ENCODE results near the gene NFAM1. TPM values are rescaled to one million over a fixed set of nuclear protein-coding genes. Genes with fewer than 3 reads are reported as not detected.
A peak's percentile ranks its signal among the peaks of the same experiment; 100 is the strongest.

The NFAM1 gene
- total RNA-seq, 2 donors from 2014 or later, result 0.15 to 0.40 TPM

- Mint-ChIP-seq H3K27ac (no peak overlapping the region), H3K4me1 (no peaks in the 10 kb centered on the region), H3K9me3 (no peaks in the 10 kb centered on the region), H3K36me3 (ENCODE audit: low read depth) (no peaks in the 10 kb centered on the region), H3K4me3 (peak overlapping the region; percentile 84), H3K27me3 (peaks cover 8% of the 10 kb centered on the region)
- peak; percentile 47 for ATAC-seq (replicated peaks)
Measured at GRCh38 chr22:42368379-42369249, 63.6 kb downstream of the NFAM1 start.

- no peaks in the 10 kb centered on the region for H3K9me3 Mint-ChIP-seq
- H3K27ac Mint-ChIP-seq, result no peak overlapping the region
- H3K36me3 Mint-ChIP-seq (ENCODE audit: low read depth), result no peaks in the 10 kb centered on the region
- ATAC-seq (replicated peaks), result no peak
- H3K4me3 Mint-ChIP-seq, result peak overlapping the region; percentile 84
- no peaks in the 10 kb centered on the region for H3K4me1 Mint-ChIP-seq
- H3K27me3 Mint-ChIP-seq, result peaks cover 8% of the 10 kb centered on the region
Measured at GRCh38 chr22:42367980-42368378, 64.2 kb downstream of the NFAM1 start.

- Mint-ChIP-seq H3K36me3 (ENCODE audit: low read depth) (no peaks in the 10 kb centered on the region), H3K27ac (no peak overlapping the region), H3K27me3 (peaks cover 12% of the 10 kb centered on the region), H3K4me3 (peak overlapping the region; percentile 84), H3K9me3 (no peaks in the 10 kb centered on the region), H3K4me1 (no peaks in the 10 kb centered on the region)
- no peak for ATAC-seq (replicated peaks)
Measured at GRCh38 chr22:42366806-42367581, 65.2 kb downstream of the NFAM1 start.

DNA sequence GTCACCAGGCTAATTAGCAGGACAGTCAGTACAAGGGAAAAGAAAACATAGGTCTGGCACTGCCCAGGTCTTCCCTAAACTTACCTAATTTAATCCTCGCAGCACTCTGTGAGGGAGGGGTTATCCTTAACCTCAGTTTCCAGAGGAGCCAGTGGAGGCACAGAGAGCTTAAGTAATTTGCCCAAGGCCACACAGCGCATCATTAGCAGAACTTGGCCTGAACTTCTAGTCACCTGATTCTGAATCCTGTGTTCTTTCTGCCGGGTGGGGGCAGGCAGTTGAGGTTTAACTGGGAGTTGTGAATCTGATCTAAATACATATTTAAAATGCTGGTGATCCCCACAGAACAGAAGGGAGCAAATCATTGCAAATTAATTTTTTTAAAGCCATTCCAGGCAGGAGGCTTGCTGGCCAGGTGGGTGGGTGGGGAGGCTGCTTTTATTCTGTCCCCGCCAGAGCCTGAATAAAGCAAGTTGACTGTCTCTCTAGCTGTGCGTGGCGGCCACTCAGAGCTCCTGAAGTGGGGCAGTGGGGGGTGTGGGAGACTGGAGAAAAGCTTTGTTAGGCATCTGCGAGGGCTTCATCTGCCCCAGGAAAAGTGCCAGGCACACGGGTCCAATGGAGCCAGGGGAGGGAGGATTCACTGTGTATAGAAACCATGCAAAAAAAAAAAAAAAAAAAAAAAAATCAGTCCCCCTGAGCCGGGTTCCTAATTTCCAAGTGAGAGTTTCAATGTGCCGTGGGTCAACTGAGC is 66.1 kb downstream of the NFAM1 start:
- Mint-ChIP-seq H3K36me3 (ENCODE audit: low read depth) (no peaks in the 10 kb centered on the region), H3K9me3 (no peaks in the 10 kb centered on the region), H3K27ac (no peak overlapping the region), H3K4me3 (no peak overlapping the region), H3K27me3 (peaks cover 18% of the 10 kb centered on the region), H3K4me1 (no peaks in the 10 kb centered on the region)
- no peak for ATAC-seq (replicated peaks)

DNA sequence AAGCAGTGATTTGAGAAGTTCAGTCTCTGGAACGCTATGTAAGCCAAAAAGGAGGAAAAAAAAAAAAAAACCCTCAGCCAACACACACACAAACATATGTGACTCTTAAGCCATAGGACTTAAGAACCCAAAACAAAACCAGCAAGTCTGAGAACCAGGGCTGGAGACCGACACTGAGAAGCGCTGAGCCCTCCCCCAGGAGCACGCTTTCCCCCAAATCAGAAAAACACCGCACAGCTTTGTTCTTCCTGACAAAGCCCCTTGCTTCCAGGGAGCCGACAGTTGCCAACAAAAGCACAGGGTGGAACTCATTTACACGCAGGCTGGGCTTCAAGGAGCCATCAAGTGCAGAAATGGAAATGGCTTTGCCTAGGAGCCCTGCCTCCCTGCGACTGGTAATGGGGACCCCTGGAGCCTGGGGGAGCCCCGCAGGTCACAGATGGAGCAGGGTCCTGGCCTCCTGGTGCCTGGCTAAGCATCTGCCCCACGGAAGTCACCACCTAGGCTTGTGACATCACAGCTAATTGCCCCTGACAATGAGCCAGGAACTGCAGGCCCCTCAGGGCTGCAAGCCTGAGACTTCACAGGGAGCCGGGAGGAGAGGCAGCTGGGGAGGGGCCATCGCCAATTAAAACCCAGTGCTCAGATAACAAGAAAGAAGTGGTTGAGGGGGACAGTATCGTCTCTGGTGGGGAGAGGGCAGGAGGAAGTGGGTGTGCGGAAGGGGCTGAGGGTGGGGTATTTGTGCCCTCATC is 66.9 kb downstream of the NFAM1 start:
- ATAC-seq (replicated peaks), result no peak
- Mint-ChIP-seq H3K27me3 (peaks cover 18% of the 10 kb centered on the region), H3K36me3 (ENCODE audit: low read depth) (no peaks in the 10 kb centered on the region), H3K4me1 (no peaks in the 10 kb centered on the region), H3K4me3 (no peak overlapping the region), H3K9me3 (no peaks in the 10 kb centered on the region), H3K27ac (no peak overlapping the region)

DNA sequence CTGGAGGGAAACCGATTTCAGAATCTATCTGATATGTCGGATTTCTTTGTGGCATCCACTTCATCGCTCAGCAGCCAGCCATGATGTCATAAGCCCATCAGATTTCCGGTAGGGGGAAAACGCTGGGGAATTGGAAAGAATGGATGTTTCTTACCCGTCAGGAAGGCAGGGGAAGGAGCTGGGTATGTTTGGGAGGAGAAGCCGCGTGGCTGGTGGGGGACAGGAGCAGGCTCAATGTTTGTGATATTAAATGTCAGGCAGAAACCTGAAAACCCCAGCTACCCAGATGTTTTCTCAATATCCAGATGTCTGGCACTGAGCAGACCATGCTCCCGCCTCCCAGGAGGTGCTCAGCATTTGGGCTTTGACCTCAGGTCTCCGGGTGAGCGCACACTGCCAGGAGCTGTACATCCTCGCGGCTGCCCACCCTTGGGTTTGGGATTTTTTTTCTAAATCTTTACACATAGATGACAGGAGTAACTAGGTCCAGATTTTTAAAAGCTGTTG is 67.5 kb downstream of the NFAM1 start:
- Mint-ChIP-seq H3K27ac (no peak overlapping the region), H3K27me3 (peaks cover 18% of the 10 kb centered on the region), H3K4me3 (no peak overlapping the region), H3K4me1 (no peaks in the 10 kb centered on the region), H3K36me3 (ENCODE audit: low read depth) (no peaks in the 10 kb centered on the region), H3K9me3 (no peaks in the 10 kb centered on the region)
- ATAC-seq (replicated peaks), result no peak

- H3K27ac Mint-ChIP-seq, result no peak overlapping the region
- peaks cover 18% of the 10 kb centered on the region for H3K27me3 Mint-ChIP-seq
- no peaks in the 10 kb centered on the region for H3K4me1 Mint-ChIP-seq
- ATAC-seq (replicated peaks), result no peak
- H3K4me3 Mint-ChIP-seq, result no peak overlapping the region
- no peaks in the 10 kb centered on the region for H3K36me3 Mint-ChIP-seq (ENCODE audit: low read depth)
- no peaks in the 10 kb centered on the region for H3K9me3 Mint-ChIP-seq
Measured at GRCh38 chr22:42363892-42364291, 68.3 kb downstream of the NFAM1 start.

GRCh38 chr22:42361523-42361922 is 70.7 kb downstream of the NFAM1 start:
- H3K4me1 Mint-ChIP-seq, result no peaks in the 10 kb centered on the region
- no peaks in the 10 kb centered on the region for H3K9me3 Mint-ChIP-seq
- ATAC-seq (replicated peaks), result no peak
- no peaks in the 10 kb centered on the region for H3K36me3 Mint-ChIP-seq (ENCODE audit: low read depth)
- H3K27ac Mint-ChIP-seq, result peak overlapping the region; percentile 7
- H3K27me3 Mint-ChIP-seq, result peaks cover 10% of the 10 kb centered on the region
- H3K4me3 Mint-ChIP-seq, result no peak overlapping the region

- H3K27me3 Mint-ChIP-seq, result peaks cover 10% of the 10 kb centered on the region
- no peak for ATAC-seq (replicated peaks)
- no peaks in the 10 kb centered on the region for H3K4me1 Mint-ChIP-seq
- no peak overlapping the region for H3K27ac Mint-ChIP-seq
- H3K36me3 Mint-ChIP-seq (ENCODE audit: low read depth), result no peaks in the 10 kb centered on the region
- no peaks in the 10 kb centered on the region for H3K9me3 Mint-ChIP-seq
- H3K4me3 Mint-ChIP-seq, result no peak overlapping the region
Measured at GRCh38 chr22:42360348-42360747, 71.9 kb downstream of the NFAM1 start.

- H3K9me3 Mint-ChIP-seq, result no peaks in the 10 kb centered on the region
- peaks cover 10% of the 10 kb centered on the region for H3K27me3 Mint-ChIP-seq
- no peaks in the 10 kb centered on the region for H3K36me3 Mint-ChIP-seq (ENCODE audit: low read depth)
- ATAC-seq (replicated peaks), result no peak
- H3K4me1 Mint-ChIP-seq, result no peaks in the 10 kb centered on the region
- no peak overlapping the region for H3K4me3 Mint-ChIP-seq
- no peak overlapping the region for H3K27ac Mint-ChIP-seq
Measured at GRCh38 chr22:42358643-42359558, 73.3 kb downstream of the NFAM1 start.

GRCh38 chr22:42357634-42358296 is 74.4 kb downstream of the NFAM1 start:
- Mint-ChIP-seq H3K27ac (no peak overlapping the region), H3K4me3 (no peak overlapping the region), H3K9me3 (no peaks in the 10 kb centered on the region), H3K4me1 (no peaks in the 10 kb centered on the region), H3K36me3 (ENCODE audit: low read depth) (no peaks in the 10 kb centered on the region), H3K27me3 (peaks cover 10% of the 10 kb centered on the region)
- ATAC-seq (replicated peaks), result no peak

GRCh38 chr22:42357221-42357620 is 75.0 kb downstream of the NFAM1 start:
- ATAC-seq (replicated peaks), result no peak
- no peaks in the 10 kb centered on the region for H3K9me3 Mint-ChIP-seq
- H3K4me3 Mint-ChIP-seq, result no peak overlapping the region
- H3K36me3 Mint-ChIP-seq (ENCODE audit: low read depth), result no peaks in the 10 kb centered on the region
- peaks cover 7% of the 10 kb centered on the region for H3K27me3 Mint-ChIP-seq
- no peaks in the 10 kb centered on the region for H3K4me1 Mint-ChIP-seq
- no peak overlapping the region for H3K27ac Mint-ChIP-seq

- Mint-ChIP-seq H3K27ac (no peak overlapping the region), H3K4me1 (no peaks in the 10 kb centered on the region), H3K4me3 (no peak overlapping the region), H3K9me3 (no peaks in the 10 kb centered on the region), H3K36me3 (ENCODE audit: low read depth) (no peaks in the 10 kb centered on the region), H3K27me3 (peaks cover 2% of the 10 kb centered on the region)
- ATAC-seq (replicated peaks), result no peak
Measured at GRCh38 chr22:42356533-42356932, 75.7 kb downstream of the NFAM1 start.
